HG02973 (cell line): Measurements from ENCODE around the gene SRRM2.
"Not testable (repeated sequence)": the region's sequence is repeated elsewhere in the genome, so short reads cannot be mapped to it uniquely, and the experiment has no call there.

Experiments used
- ATAC-seq: cut with Tn5 transposase; IDR thresholded peaks from one replicate; pipeline ENCODE4 v1.9.1; 2021; ENCODE audit warnings: moderate library complexity; ENCODE audit not compliant: unreplicated experiment

SRRM2 gene

DNA sequence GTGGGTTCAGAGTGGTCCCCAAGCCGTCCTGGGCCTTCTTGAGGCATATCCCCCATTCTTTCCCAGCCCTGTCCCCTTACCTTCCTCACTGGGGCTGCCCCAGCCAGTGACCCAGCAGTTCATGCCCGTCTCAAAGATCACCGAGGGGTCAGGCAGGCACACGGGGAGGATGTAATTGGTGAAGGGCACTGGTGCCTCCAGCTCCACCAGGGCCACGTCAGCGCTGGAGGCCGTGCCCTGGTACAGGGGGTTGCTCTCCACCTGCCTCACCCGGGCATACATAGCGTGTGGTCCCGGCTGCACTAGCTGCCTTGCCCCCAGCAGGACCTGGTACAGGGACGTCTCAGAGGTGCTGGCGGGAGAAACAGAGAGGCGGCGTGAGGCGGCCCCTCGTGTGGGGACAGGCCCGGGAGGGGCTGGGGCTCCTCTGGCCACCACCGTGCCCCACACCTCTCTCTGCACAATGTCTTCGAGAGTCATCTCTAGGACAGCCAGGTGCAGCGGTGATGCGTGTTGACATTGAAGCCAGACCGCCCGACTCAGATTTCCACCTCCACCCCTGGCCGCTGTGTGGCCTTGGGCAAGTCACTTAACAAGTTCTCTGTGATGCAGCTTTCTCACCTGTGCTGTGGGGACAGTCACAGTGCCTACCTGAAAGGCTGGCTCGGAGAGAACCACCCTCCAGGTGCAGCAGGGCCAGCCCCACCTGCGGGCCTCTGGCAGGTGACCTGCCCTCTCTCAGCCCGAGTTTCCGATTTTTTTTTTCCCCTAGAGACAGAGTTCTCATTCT, 38.3 kb upstream of the SRRM2 start:
- no peak for ATAC-seq

DNA sequence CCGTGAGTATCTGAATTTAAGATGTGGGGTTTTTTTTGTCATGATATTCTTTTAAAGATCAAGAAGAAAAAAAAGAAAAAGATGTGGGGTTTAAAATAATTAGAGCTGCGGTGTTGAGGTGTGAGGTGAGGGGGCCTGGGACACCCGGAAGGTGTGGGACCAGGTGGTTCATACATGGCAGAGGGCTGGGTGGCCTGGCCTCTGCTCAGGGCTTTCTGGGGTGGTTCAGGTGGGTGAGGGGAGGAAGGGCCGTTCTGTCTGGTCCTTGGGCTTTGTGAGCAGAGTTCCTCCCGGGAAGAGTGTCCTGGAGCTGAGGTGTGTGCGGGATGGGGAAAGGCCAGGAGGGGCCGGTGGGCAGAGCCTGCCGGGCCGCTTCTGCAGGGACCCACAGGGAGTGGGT, 37.4 kb upstream of the SRRM2 start:
- no peak for ATAC-seq

DNA sequence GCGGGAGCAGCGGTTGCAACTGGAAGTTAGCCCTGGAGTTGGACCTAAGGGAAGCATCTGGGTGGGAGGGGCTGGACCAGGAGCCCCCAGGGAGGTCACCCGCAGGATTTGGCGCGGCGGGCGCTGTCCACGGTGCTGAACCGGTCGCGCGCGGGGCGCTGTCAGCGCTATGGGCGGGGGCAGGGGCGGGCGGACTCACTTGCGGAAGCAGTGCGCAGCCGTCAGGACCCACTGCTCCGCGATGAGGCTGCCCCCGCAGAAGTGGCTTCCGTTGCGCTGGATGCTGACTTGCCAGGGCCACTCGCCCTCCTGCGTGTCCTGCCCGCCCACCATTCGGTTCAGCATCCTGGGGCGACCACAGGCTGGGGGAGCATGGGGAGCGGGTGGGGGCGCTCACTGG, 36.9 kb upstream of the SRRM2 start:
- ATAC-seq = no peak

DNA sequence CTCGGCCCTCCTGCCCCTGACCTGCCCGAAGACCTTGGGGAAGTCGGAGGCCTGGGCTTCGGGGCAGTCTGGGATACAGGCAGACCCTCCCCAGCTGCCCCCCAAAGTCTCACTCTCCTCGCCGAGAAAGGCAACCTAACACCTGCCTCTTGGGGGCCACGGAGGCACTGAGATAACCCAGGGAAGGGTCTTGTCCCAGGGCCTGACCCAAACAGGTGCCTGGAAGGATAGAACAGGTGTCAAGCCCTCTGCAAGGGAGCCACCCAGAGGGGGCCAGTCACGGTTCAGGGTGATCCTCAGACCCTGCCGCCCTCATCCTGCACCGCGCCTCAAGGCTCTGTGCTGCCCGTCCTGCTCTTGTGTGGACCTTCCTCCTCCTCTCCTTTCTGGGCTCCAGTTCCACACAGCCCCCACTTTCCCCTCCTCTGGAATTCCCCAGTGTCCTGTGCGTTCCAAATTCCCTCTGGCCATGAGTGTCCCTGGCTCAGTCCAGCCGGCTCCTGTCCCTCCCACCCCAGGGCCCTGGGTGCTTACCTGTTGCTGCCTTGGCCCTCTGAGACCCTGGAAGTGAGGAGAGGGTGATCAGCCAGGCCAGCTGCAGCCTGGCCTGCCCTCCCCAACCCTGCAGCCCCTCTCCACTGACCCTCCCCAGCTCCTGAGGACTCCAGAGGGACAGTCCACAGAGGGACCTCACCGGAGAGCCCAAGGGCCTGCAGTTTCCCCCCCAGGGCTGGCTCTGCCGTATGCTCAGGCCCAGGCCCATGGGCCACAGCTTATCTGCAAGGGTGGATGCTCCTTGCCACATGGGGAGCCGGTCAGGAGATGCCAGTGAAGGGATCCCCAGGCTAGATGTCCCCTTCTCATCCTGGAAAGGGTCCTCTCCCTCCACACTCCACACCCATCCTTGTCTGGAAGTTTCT, 36.2 kb upstream of the SRRM2 start:
- ATAC-seq = no peak

DNA sequence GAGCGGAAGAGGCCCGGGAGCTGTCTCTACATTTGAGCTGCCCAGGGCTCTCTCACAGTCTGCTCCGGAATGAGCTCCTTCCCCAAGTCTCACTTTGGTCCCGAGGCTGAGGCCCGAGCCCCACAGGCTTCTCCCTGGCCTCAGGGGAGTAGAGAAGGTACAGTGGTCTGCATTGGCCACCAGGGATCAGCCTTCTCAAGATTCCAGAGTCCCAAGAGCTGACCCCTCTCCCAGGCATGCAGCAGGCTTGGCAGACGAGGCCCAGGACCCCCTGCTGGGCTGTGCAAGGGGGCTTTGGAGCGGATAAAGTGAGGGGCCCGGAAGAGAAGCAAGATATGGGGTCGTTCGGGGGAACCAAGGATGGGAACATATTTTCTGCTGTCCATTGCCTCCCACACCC, 35.5 kb upstream of the SRRM2 start:
- ATAC-seq = no peak

DNA sequence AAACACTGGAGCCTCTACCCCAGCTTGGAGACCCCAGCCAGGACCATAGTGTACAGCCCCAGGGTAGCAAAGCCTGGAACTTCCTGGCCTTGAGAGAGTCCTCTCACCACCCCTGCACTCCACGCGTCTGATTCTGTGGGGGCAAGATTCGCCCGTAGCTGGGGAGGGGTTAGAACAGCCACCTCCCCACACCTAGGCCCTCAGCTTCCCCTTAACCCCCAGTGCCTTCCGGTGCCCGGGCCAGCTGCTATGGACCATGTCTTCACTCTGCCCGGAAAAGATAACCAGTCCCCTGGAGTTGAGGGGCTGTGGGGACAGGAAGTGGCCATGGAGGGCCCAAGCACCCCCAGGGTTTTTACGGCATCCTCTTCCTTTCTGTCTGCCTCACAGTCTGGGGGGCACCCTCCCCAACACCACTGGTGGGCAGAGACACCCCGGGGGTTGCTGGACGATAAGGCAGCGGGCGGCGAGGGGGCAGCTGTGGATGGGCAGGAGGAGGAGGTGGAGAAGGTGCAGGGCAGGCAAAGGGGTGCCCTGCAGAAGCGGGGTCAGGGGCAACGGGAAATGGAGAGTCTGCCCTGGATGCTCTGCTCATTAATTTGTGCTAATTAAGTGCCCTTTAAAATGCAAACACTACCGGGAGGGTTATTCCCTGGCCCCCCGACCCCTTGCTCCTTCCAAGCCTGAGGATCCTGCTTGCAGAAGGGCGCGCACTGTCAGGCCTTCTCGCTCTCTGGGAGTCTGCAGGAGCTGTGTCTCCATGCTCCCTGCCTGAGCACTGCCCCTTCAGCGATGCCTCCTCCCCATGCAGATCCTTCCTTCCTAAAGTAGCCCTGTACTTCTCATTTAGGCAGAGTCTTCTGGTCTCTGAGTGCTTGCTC, 34.8 kb upstream of the SRRM2 start:
- ATAC-seq = no peak

DNA sequence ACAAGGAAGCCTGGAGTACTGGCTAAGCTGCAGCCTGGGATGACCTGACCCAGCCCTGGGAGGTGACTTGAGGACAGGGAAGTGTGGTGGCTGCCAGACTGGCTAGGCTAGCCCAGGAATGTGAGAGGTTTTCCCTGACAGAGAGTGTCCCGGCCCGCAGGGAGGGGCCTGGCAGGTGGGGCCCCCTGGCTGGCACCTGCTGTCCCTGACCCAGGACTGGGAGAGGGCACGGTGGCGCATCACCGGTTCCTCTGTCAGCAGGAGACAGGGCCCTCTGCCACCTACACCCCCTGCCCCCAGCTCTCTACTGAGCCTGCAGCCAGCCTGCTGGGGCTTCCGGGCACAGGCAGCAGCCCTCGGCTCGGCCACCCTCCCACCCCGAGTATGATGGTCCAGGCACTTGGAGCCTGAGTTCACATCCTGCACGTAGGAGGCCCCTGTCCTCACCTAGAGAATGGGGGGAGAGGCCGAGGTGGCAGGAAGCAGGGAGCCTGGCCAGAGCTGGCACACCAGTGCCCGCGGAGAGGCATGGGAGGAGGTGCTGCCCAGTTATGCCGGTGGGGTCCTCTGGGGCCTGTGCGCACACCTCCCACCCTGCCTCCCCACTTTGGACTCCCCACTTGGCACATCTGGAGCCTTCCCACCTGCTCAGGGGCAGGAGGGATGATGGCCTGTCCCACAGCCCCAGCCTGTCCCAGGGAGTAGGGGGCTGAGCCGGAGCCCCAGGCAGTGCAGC, 32.9 kb upstream of the SRRM2 start:
- no peak for ATAC-seq

DNA sequence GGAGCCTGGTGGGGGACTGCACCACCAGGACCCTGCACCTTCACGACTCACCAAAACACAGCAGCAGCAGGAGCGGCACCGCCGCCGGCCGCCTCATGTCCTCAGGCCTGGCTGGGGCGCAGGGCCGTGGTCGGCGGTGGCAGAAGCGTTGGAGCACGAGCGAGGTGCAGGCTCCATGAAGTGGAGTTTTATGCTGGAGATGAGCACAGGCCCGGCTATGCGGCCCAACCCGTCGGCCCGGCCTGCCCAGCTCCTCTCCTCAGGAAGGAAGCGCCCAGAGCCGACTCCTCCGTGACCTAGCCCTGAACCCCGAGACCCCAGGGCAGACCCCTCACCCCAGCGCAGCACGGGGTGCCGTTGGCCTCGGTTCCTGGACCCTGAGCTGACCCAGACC, 32.4 kb upstream of the SRRM2 start, which contains the start of gene PRSS27:
Gene PRSS27 (minus strand): TSS at position 161 of the 394 bp plus-strand sequence. CDS start 64 bp downstream, at position 97.
- no peak for ATAC-seq

DNA sequence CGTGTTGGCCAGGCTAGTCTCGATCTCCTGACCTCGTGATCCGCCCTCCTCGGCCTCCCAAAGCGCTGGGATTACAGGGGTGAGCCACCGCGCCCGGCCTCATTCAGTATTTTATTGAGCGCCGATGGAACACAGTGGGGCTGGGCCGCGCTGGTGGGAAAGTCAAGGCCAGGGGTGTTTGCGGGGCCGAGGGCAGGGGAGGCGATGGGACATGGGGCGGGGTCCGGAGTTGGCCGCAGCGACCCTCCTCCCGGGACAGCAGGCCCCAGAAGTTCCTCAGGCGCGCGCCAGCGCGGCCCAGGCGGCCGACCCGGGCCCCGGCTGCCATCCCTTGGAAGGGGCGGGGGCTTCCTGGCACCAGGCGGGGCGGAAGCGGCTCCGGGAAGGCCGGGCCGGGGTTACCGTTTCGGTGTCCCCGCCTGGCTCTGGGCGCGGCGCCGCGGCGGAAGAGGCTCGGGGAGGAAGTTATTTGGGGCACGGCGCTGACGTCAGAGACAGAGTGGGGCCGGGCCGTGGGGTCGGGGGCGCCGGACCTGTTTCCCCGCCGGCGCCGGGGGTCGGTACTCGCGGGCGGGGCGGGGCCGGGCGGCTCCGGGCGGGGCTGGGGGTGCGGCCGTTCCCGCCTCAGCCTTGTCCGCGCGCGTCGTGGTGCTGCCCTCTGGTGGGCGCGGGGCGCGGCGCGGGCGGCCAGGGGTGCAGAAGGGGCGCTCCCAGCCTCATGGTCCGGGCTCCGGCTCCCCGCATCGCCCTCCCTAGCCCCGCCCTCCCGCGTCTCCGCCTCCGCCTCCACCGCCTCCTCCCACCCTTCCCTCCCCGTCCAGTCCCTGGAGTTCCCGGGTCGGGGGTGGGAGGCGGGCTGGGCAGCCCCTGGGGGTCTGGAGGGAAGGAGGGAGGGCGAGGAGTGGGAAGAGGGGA, 31.5 kb upstream of the SRRM2 start:
- ATAC-seq = peak; percentile 72

DNA sequence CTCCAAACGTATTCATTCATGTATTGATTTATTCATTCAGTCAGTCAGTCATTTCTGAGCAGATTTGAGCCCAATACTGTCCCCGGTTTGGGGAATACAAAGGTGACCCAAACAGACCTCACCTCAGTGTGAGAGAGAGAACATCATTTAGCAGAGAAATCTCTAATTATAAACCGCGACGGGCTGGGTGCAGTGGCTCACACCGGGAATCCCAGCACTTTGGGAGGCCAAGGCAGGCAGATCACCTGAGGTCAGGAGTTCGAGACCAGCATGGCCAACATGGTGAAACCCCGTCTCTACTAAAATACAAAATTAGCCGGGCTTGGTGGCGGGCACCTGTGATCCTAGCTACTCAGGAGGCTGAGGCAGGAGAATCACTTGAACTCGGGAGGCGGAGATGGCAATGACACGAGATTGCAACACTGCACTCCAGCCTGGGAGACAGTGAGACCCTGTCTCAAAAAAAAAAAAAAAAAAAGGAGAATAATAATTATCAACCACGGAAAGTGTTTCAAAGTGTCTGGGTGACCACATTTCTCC, 30.7 kb upstream of the SRRM2 start:
- ATAC-seq = not testable (repeated sequence)

DNA sequence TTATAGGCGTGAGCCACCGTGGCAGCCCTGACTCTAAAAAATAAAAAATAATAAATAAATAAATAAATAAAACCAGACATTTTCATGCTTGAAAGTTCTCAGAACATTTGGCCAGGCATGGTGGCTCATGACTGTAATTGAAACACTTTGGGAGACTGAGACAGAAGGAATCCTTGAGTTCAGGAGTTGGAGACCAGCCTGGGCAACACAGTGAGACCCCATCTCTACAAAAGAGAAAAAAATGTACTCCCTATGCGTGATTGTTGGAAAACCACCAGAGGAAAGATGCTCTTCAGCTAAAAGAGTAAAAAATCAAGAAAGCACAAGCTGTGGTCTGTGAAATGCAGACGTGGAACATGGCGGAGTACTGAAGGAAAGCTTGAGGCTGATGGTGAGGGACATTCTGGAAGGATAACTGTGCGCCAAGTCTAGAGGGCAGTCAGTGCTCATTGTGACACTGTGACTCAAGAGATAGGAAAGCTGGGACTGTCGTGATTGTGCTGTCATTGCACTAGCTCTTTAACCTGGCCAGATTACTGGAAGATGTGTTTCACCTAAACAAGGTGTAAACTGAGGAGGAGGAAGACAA, 28.3 kb upstream of the SRRM2 start:
- ATAC-seq = no peak

DNA sequence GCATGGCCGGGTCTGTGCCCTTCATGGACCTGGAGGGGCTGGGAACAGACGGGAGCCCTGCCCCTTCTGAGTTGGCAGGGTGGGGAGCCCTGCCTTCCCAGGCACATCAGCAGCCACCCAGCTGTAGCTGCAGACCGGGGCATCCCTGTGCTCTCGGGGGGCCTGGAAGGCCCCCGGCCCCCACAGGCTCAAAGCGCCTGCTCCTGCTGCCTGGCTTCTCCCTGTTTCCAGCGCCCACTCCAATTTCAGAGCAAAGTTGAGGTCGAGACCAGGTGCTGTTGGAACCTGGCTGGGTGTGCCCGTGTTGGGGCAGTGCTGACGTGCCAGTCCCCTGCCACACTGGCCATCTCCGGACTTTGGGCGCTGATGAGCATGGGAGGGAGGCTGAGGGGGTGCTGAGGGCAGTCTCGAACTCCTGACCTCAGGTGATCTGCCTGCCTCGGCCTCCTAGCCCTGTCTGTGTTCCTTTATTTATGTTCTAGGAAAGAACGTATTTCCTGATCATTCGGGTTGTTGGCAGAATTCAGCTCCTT, 27.6 kb upstream of the SRRM2 start:
- no peak for ATAC-seq

DNA sequence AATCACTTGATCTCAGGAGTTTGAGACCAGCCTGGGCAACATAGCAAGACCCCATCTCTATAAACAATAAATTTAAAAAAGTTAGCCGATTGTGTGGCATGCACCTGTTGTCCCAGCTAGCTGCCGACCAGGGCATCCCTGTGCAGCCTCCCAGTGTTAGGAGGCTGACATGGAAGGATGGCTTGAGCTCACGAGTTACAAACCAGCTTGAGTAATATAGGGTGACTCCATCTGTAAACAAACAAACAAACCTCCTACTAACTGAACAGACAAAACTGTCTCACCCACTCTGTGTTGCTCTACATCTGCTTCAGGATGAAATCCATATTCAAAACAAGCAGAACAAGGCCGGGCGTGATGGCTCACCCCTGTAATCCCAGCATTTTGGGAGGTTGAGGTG, 25.5 kb upstream of the SRRM2 start:
- no peak for ATAC-seq

DNA sequence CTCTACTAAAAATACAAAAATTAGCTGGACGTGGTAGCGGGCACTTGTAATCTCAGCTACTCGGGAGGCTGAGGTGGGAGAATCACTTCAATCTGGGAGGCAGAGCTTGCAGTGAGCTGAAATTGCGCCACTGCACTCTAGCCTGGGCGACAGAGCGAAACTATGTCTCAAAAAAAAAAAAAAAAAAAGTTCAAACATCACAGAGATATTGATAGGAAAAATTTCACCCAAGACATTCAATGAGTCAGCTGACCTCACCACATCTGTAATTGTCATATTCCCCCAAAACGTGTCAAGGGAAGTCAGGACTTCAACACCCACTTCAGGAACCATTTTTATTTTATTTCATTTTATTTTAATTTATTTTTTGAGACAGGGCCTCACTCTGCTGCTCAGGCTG, 24.4 kb upstream of the SRRM2 start:
- no peak for ATAC-seq

DNA sequence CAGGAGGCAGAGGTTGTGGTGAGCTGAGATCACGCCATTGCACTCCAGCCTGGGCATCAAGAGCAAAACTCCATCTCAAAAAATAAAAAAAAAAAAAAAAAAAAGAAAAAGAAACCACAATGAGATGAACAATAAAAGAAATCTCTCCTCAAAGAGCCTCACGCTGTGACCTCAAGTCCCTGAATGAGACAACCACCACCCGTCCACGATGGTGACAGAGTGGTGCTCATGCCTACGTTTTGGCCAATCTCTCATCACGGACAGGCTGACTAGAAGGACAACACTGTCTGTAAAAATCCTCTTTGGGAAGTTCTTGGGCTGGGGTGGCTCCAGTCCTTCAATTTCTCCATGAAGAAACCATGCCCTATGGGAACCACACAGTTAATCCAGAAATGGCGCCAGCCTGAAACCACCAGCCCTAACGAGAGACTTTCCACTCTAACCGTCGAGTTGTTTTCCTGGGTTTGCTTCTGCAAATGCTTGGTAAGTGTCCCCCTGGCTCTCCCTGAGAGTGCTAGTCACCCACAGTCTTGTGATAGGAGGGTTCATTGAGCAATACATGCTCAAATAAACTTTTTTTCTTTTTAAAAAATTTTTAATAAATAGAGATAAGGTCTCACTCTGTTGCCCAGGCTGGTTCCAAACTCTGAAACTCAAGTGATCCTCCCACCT, 17.5 kb upstream of the SRRM2 start:
- ATAC-seq = no peak

DNA sequence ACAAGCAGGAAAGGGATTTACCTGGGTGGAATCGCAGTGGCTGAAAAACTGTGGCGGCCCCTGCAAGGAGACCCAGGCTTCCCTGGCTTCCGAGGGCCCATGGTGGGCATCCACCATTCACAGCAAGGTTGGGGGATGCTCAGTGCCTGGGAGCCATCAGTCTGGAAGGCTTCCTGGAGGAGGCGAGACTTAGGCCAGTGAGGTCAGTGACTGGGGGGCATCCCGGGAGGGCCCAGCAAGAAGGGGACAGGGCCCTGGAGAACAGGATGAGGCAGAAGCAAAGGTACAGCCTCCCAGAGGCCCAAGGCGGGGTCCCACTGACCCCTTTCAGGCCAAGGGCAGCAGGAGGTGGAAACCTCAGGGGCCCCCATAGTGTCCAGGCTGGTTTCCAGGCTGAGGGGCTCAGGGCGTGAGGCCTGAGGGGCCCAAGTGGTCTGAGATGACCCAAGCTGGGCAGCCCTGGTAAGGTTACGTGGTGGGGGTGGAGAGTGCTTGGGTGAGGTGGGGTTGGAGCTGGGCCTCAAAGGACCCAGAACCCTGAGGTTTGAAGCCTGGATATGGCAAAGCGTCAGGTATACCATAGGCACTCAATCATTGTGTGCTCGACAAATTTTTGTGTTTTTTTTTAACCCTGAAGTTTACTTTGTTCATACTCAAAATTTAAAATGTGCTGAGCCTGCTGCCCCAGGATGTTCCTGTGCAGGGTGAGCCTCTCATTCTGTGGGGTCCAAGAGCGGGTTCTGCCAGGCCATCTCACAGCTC, 15.8 kb upstream of the SRRM2 start:
- ATAC-seq = no peak

DNA sequence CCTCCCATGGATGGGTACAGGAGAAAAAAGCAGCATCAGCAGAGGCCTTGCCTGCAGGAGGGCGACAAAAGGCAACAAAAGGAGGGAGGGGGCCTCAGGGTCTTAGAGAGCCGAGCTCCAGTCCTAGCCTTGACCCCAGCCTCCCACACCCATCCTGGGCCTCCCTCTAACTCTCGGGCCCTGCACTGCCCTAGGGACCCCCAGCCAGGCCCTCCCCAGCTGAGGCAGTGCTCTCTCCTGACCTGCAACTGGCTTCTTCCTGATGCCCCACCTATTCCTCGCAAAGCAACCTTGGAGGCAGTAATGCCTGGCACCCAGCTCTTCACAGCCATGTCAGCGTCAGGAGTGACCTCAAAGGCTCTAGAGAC, 15.2 kb upstream of the SRRM2 start:
- no peak for ATAC-seq
